Heart left ventricle (tissue), 16 donors: ENCODE measurements around the gene CELF2. TPM values are rescaled to one million over a fixed set of nuclear protein-coding genes. Genes with fewer than 3 reads are reported as not detected.

Experiments
- ATAC-seq, 4 donors: fragments of 200-7000 bp; cut with Tn5 transposase; one replicate each; pipeline ENCODE4 v1.9.1; 2020 to 2022; ENCODE audit warnings: moderate library complexity in 4 of 4, mild to moderate bottlenecking in 3 of 4, moderate number of reproducible peaks in 1 of 4
- DNase-seq, 5 donors: peaks; one replicate each; pipeline ENCODE4 v3.0.0-alpha.2; 2020
- H3K27ac ChIP-seq, 12 donors: fragments of 200-600 bp; sonication (generic) in 4 of 12; one replicate each; pipeline versions ENCODE4 v1.5.0 to v1.8.0; 2016 to 2022; ENCODE audit warnings: mild to moderate bottlenecking in 2 of 12
- H3K27me3 ChIP-seq, 9 donors: fragments of 200-600 bp; sonication (generic) in 2 of 9; one replicate each; pipeline versions ENCODE4 v1.5.1 to v1.8.0; 2016 to 2022; ENCODE audit warnings: mild to moderate bottlenecking in 3 of 9
- H3K36me3 ChIP-seq, 9 donors: fragments of 200-600 bp; sonication (generic) in 2 of 9; one replicate each; pipeline versions ENCODE4 v1.5.0 to v1.8.0; 2018 to 2022; ENCODE audit warnings: mild to moderate bottlenecking in 2 of 9
- H3K4me1 ChIP-seq, 12 donors: fragments of 200-600 bp; sonication (generic) in 4 of 12; one replicate each; pipeline versions ENCODE4 v1.5.0 to v1.8.0; 2016 to 2022; ENCODE audit warnings: mild to moderate bottlenecking in 3 of 12
- H3K4me3 ChIP-seq, 12 donors: fragments of 200-600 bp; sonication (generic) in 4 of 12; one replicate each; pipeline versions ENCODE4 v1.5.0 to v1.8.0; 2017 to 2022; ENCODE audit warnings: mild to moderate bottlenecking in 9 of 12, moderate library complexity in 4 of 12
- H3K9me3 ChIP-seq, 12 donors: fragments of 200-600 bp; sonication (generic) in 4 of 12; one replicate each; pipeline versions ENCODE4 v1.5.0 to v1.8.0; 2016 to 2022; ENCODE audit warnings: mild to moderate bottlenecking in 1 of 12
- POLR2A ChIP-seq, 2 donors: fragments of 450-650 bp; IDR thresholded peaks; one replicate each; pipeline ENCODE4 v1.6.1; 2017; ENCODE audit warnings: antibody characterized with exemption in 2 of 2, mild to moderate bottlenecking in 2 of 2, moderate library complexity in 2 of 2
- WGBS, 4 donors: extraction: QIAGEN DNeasy Blood & Tissue Kit in 2 of 4; methylation state at CpG; one replicate each; pipeline versions ENCODE4 v1.1.5 to v1.1.7; 2013 to 2018; 5-methylcytosine and 5-hydroxymethylcytosine counted together
- intact Hi-C, 10 donors: fragments of 100-400 bp; cut with DNase I; formaldehyde crosslinking; loops; one replicate each; pipeline versions ENCODE4 v1.11.1 to v1.14.2; 2022
- polyA plus RNA-seq, 2 donors: library from polyadenylated mRNA; stranded (reverse); fragments of 200-250 nt; gene quantifications; one replicate each; pipeline ENCODE4 v1.2.3, GENCODE V29; 2013
- total RNA-seq, 9 donors: library from RNA; depleted of rRNA in 2 of 9; stranded (reverse); fragments of >200 nt in 2 of 9; fragmentation: NEBNext Ultra II Directional in 3 of 9; extraction: Animal tissue kit (Norgen Biotek cat#: 25700) in 3 of 9; gene quantifications; one replicate each; pipeline versions ENCODE4 v1.1.0 to v1.2.4, GENCODE V29; 2016 to 2023
- TF ChIP-seq, protein P1 (sequence below), 12 donors: fragments of 200-600 bp; sonication (generic) in 4 of 12; IDR thresholded peaks; one replicate each; pipeline versions ENCODE4 v1.5.0 to v1.8.0; 2018 to 2022; ENCODE audit warnings: antibody characterized with exemption in 12 of 12, mild to moderate bottlenecking in 5 of 12
- donor health status: ischemic (EF 13 %, LVEDD 7.1; RV severe dilation, severe dysfunction).
- donor health status: healthy with polysubstance abuse.
- donor health status: DM: no; HTN: yes; CAD: no.
- donor health status: DM: no; HTN: no; CAD: no.
- donor health status: ischemic (EF 25% LVEDD 6.9; RV normal size, moderate dysfunction).
- donor health status: ischemic (EF 25% LVEDD 5.7; RV mildly dilated, moderate dysfunction).
- donor health status: healthy.
- donor health status: DM: yes; HTN: yes; CAD: no.
- donor health status: ischemic (EF 35%, LVEDD 5.7; RV mildly dilated, moderate dysfunction).
- donor health status: nonischemic (EF 11% LVEDD 7.7; RV severe dilation, severe dysfunction).
- donor health status: DM: yes; HTN: yes; CAD: no.
- donor health status: PGD.
- donor health status: ischemic (EF 29% LVEDD 5.4; RV normal size, mild dysfunction).
- donor health status: nonischemic (EF 23%, LVEDD 6.1; RV moderate dilation, normal function).

CELF2 gene
- total and polyA plus RNA-seq, 11 donors, result 14.2 to 103 (median 67.1) TPM

GRCh38 chr10:11036424-11037011 is 18.8 kb downstream of the CELF2 start:
- Histone ChIP-seq H3K36me3 (no peaks in the 10 kb centered on the region), H3K4me3 (no peak overlapping the region), H3K4me1 (peaks cover 7 to 59% (median 32%) of the 10 kb centered on the region in 12 donors), H3K9me3 (no peaks in the 10 kb centered on the region), H3K27ac (peak overlapping the region in 8 of 12 donors; percentile 4 to 88 (median 65)), H3K27me3 (no peaks in the 10 kb centered on the region)
- intact Hi-C loops, result loop anchor here in 3 of 10 donors (5.0 to 10.0 kb wide), 3 partner anchors 131 to 802 kb away; no protein-coding TSS in a partner anchor
- DNase-seq, result peak in 1 of 5 donors; percentile 37
- ATAC-seq, result peak; percentile 50 to 60 (median 59)
- WGBS, 4 donors, result 82 to 92% (median 88%) methylated on average over 5 of the region's 5 CpGs
- TF ChIP-seq POLR2A (IDR thresholded peaks at IDR 0.05), result no peak
- TF ChIP-seq, protein P1, sequence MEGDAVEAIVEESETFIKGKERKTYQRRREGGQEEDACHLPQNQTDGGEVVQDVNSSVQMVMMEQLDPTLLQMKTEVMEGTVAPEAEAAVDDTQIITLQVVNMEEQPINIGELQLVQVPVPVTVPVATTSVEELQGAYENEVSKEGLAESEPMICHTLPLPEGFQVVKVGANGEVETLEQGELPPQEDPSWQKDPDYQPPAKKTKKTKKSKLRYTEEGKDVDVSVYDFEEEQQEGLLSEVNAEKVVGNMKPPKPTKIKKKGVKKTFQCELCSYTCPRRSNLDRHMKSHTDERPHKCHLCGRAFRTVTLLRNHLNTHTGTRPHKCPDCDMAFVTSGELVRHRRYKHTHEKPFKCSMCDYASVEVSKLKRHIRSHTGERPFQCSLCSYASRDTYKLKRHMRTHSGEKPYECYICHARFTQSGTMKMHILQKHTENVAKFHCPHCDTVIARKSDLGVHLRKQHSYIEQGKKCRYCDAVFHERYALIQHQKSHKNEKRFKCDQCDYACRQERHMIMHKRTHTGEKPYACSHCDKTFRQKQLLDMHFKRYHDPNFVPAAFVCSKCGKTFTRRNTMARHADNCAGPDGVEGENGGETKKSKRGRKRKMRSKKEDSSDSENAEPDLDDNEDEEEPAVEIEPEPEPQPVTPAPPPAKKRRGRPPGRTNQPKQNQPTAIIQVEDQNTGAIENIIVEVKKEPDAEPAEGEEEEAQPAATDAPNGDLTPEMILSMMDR (IDR thresholded peaks at IDR 0.05), result peak; percentile 35 to 75 (median 65)

DNA sequence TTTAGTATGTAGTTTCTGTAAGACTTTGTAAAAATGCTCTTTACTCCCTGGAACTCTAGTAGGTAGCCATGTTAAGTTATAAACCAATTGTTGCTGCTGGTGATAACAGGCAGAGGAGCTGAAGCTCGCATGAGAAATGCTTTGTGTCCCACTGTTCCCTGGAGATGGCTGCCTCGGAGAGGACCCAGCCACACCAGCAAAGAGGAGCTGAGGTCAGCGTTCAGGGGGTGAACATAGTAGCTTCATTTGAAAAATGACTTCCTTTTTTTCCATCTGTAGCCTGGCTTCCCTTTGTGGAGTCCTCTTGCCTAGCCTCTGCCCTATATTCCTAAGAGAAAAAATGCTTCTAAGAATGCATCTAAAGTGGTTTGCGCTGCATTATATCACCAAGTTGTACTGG is 20.3 kb downstream of the CELF2 start:
- TF ChIP-seq, protein P1 (IDR thresholded peaks at IDR 0.05), result no peak
- no peak for TF ChIP-seq POLR2A (IDR thresholded peaks at IDR 0.05)
- no peaks in the 10 kb centered on the region for H3K36me3 ChIP-seq
- peak overlapping the region in 3 of 12 donors; percentile 0 to 12 (median 3) for H3K27ac ChIP-seq
- H3K9me3 ChIP-seq, result no peaks in the 10 kb centered on the region
- ATAC-seq, result no peak
- peak in 1 of 5 donors; percentile 42 for DNase-seq
- H3K4me1 ChIP-seq, result peaks cover 7 to 67% (median 36%) of the 10 kb centered on the region in 12 donors
- no peaks in the 10 kb centered on the region for H3K27me3 ChIP-seq
- no peak overlapping the region for H3K4me3 ChIP-seq
- intact Hi-C loops, result loop anchor here in 3 of 10 donors (5.0 to 10.0 kb wide), 3 partner anchors 129 to 803 kb away; no protein-coding TSS in a partner anchor
- 37 to 58% (median 52%) methylated on average over 4 of the region's 4 CpGs for WGBS, 4 donors

GRCh38 chr10:11042357-11042756 is 24.7 kb downstream of the CELF2 start:
- H3K4me1 ChIP-seq, result peaks cover 0 to 77% (median 37%) of the 10 kb centered on the region in 12 donors
- intact Hi-C loops, result loop anchor here in 6 of 10 donors (5.0 to 10.0 kb wide), 4 partner anchors 105 to 232 kb away; no protein-coding TSS in a partner anchor
- no peaks in the 10 kb centered on the region for H3K9me3 ChIP-seq
- H3K36me3 ChIP-seq, result no peaks in the 10 kb centered on the region
- TF ChIP-seq, protein P1 (IDR thresholded peaks at IDR 0.05), result no peak
- no peak for TF ChIP-seq POLR2A (IDR thresholded peaks at IDR 0.05)
- no peak for DNase-seq
- WGBS, 4 donors, result 76 to 82% (median 81%) methylated on average over 4 of the region's 4 CpGs
- no peaks in the 10 kb centered on the region for H3K27me3 ChIP-seq
- ATAC-seq, result no peak
- peak overlapping the region in 2 of 12 donors; percentile 10 to 17 for H3K27ac ChIP-seq
- no peak overlapping the region for H3K4me3 ChIP-seq

DNA sequence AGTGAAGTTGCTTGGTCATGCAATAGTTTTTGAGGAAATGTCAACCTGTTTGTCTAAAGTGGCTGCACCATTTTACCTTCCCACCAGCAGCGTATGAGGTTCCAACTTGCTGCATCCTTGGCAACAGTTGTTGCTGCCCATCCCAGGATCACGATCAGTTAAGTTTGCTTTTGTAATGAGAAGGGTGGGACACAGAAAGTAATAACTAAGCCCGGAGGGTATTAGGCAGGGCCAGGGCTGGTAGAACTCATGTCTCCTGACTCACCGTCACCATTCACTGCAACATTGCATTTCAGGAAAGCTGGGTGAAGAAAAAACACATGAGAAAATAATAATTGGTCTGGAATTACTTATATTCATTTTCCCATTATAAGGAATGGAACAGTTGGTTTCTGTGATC is 25.4 kb downstream of the CELF2 start:
- peaks cover 0 to 79% (median 40%) of the 10 kb centered on the region in 12 donors for H3K4me1 ChIP-seq
- ATAC-seq, result no peak
- no peak for DNase-seq
- H3K27ac ChIP-seq, result peak overlapping the region in 1 of 12 donors; percentile 19
- TF ChIP-seq, protein P1 (IDR thresholded peaks at IDR 0.05), result no peak
- no peak for TF ChIP-seq POLR2A (IDR thresholded peaks at IDR 0.05)
- intact Hi-C loops, result loop anchor here in 6 of 10 donors (5.0 to 10.0 kb wide), 4 partner anchors 104 to 232 kb away; no protein-coding TSS in a partner anchor
- no peaks in the 10 kb centered on the region for H3K9me3 ChIP-seq
- no peaks in the 10 kb centered on the region for H3K36me3 ChIP-seq
- WGBS, 4 donors, result 76 to 89% (median 81%) methylated on average over 4 of the region's 4 CpGs
- no peaks in the 10 kb centered on the region for H3K27me3 ChIP-seq
- no peak overlapping the region for H3K4me3 ChIP-seq
